ENCODE measurements around the gene KCNK13.
A peak's percentile ranks its signal among the peaks of the same experiment; 100 is the strongest.

The KCNK13 gene

DNA sequence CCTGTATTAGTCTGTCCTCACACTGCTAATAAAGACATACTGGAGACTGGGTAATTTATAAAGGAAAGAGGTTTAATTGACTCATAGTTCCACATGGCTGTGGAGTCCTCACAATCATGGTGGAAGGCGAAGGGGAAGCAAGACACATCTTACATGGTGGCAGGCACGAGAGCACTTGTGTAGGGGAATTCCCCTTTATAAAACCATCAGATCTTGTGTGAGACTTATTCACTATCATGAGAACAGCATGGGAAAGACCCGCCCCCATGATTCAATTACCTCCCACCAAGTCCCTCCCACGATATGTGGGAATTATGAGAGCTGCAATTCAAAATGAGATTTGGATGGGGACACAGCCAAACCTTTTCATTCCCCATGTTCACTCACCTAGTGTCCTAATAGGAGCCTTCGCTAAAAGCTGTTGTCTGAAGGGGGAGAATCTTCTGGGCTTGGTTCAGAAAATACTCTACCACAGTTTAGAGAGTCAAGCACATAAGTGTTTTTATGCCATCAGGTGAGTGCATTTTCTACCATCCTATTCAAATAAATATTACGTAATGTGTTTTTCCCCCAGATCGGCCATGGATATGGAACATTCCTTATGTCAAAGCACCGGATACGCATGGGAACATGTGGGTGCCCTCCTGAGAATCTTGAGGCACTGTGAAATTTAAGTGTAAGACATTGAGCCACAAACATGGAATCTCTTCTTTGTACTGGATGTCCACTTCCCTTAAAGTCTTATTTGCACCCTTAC, 19.1 kb upstream of the KCNK13 start:
- H3K4me1 ChIP-seq (ENCODE audit: control insufficient read depth, insufficient read depth, low read length) = no peaks in the 10 kb centered on the region
- no peak overlapping the region for H3K27ac ChIP-seq (ENCODE audit: extremely low read depth, low read depth, low read length)
- peak; percentile 83 for TF ChIP-seq ZFHX2 (tag by site-specific recombination; conservative IDR thresholded peaks at IDR 0.05)
- peak; percentile 59; the same call in 1 of the 2 replicates for TF ChIP-seq EGR2 (tag by site-specific recombination; IDR thresholded peaks at IDR 0.05; ENCODE audit: low read depth)
- TF ChIP-seq, protein P1, sequence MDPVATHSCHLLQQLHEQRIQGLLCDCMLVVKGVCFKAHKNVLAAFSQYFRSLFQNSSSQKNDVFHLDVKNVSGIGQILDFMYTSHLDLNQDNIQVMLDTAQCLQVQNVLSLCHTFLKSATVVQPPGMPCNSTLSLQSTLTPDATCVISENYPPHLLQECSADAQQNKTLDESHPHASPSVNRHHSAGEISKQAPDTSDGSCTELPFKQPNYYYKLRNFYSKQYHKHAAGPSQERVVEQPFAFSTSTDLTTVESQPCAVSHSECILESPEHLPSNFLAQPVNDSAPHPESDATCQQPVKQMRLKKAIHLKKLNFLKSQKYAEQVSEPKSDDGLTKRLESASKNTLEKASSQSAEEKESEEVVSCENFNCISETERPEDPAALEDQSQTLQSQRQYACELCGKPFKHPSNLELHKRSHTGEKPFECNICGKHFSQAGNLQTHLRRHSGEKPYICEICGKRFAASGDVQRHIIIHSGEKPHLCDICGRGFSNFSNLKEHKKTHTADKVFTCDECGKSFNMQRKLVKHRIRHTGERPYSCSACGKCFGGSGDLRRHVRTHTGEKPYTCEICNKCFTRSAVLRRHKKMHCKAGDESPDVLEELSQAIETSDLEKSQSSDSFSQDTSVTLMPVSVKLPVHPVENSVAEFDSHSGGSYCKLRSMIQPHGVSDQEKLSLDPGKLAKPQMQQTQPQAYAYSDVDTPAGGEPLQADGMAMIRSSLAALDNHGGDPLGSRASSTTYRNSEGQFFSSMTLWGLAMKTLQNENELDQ (tag by site-specific recombination; IDR thresholded peaks at IDR 0.05; ENCODE audit: low read depth) = no peak
- ChIA-PET CTCF (interaction anchor here (2.0 kb wide), 1 partner anchor 69 kb away, joined by 9 read pairs; no protein-coding TSS in a partner anchor), POLR2A (no interaction called here)
- H3K9me3 ChIP-seq (ENCODE audit: control insufficient read depth, insufficient read depth, low read depth, low read length) = no peaks in the 10 kb centered on the region
- no peak overlapping the region for H3K4me3 ChIP-seq (ENCODE audit: low read depth, low read length)
- peaks cover 0 to 51% of the 10 kb centered on the region in 2 experiments; a peak in 2 of 3 replicates for H3K36me3 ChIP-seq (ENCODE audit: control insufficient read depth in 2 of 2, insufficient read depth in 1 of 2, low read length in 2 of 2)

DNA sequence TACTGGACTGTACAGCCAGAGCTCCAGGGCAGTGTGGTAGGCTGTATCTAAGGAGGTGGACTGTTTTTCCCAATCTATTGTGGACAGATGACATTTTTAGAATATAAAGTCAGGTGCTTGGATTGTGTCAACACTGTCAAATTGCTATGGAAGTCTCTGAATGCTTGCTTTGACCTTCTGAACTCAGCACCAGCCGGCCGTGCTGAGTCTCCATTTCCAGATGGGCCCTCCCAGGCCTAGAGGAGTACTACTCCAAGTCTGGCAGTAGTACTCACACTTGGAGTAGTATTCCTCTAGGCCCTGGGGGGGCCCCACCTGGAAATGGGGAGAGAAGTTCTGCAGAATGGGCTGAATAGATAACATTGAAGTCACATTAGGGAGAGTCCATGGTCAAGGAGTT, 16.2 kb upstream of the KCNK13 start:
- H3K27ac ChIP-seq (ENCODE audit: extremely low read depth, low read depth, low read length) = no peak overlapping the region
- TF ChIP-seq, protein P2, sequence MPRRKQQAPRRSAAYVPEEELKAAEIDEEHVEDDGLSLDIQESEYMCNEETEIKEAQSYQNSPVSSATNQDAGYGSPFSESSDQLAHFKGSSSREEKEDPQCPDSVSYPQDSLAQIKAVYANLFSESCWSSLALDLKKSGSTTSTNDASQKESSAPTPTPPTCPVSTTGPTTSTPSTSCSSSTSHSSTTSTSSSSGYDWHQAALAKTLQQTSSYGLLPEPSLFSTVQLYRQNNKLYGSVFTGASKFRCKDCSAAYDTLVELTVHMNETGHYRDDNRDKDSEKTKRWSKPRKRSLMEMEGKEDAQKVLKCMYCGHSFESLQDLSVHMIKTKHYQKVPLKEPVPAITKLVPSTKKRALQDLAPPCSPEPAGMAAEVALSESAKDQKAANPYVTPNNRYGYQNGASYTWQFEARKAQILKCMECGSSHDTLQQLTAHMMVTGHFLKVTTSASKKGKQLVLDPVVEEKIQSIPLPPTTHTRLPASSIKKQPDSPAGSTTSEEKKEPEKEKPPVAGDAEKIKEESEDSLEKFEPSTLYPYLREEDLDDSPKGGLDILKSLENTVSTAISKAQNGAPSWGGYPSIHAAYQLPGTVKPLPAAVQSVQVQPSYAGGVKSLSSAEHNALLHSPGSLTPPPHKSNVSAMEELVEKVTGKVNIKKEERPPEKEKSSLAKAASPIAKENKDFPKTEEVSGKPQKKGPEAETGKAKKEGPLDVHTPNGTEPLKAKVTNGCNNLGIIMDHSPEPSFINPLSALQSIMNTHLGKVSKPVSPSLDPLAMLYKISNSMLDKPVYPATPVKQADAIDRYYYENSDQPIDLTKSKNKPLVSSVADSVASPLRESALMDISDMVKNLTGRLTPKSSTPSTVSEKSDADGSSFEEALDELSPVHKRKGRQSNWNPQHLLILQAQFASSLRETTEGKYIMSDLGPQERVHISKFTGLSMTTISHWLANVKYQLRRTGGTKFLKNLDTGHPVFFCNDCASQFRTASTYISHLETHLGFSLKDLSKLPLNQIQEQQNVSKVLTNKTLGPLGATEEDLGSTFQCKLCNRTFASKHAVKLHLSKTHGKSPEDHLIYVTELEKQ (tag by site-specific recombination; IDR thresholded peaks at IDR 0.05; ENCODE audit: borderline replicate concordance) = no peak
- no peak for TF ChIP-seq ZNF248 (tag by site-specific recombination; IDR thresholded peaks at IDR 0.05)
- no peaks in the 10 kb centered on the region for H3K4me1 ChIP-seq (ENCODE audit: control insufficient read depth, insufficient read depth, low read length)
- H3K36me3 ChIP-seq (ENCODE audit: control insufficient read depth in 2 of 2, insufficient read depth in 1 of 2, low read length in 2 of 2) = peaks cover 0 to 33% of the 10 kb centered on the region in 2 experiments; a peak in 1 of 3 replicates
- no peak overlapping the region for H3K4me3 ChIP-seq (ENCODE audit: low read depth, low read length)
- H3K9me3 ChIP-seq (ENCODE audit: control insufficient read depth, insufficient read depth, low read depth, low read length) = no peaks in the 10 kb centered on the region
- POLR2A ChIA-PET = no interaction called here
- CTCF ChIA-PET = no interaction called here

DNA sequence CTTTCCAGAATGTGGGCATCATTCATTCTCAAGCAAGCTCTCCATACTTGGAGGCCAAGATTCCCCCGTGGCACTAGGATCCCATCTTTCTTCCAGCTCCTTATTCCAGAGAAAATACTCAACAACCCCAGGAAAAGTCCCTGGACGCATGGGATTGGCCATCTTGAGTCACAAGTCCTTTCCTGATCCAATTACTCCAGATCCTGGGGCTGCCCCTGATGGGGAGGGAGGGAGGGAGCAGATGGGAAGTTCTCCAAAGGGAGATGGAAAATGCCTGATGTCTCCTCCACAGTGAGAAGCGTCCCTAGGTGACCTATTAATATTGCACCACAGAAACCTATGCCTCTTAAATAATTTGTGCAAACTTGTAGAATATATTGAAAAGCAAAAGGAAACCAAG, 12.4 kb upstream of the KCNK13 start:
- Histone ChIP-seq H3K4me3 (ENCODE audit: low read depth, low read length) (no peak overlapping the region), H3K27ac (ENCODE audit: extremely low read depth, low read depth, low read length) (no peak overlapping the region), H3K9me3 (ENCODE audit: control insufficient read depth, insufficient read depth, low read depth, low read length) (no peaks in the 10 kb centered on the region), H3K36me3 (ENCODE audit: control insufficient read depth in 2 of 2, insufficient read depth in 1 of 2, low read length in 2 of 2) (peaks cover 0 to 10% of the 10 kb centered on the region in 2 experiments; a peak in 1 of 3 replicates), H3K4me1 (ENCODE audit: control insufficient read depth, insufficient read depth, low read length) (no peaks in the 10 kb centered on the region)
- CTCF ChIA-PET = no interaction called here
- POLR2A ChIA-PET = no interaction called here
- TF ChIP-seq ZNF292 (tag by site-specific recombination; IDR thresholded peaks at IDR 0.05; ENCODE audit: borderline replicate concordance, low read depth) = no peak
- no peak for TF ChIP-seq ZNF311 (tag by site-specific recombination; IDR thresholded peaks at IDR 0.05; ENCODE audit: borderline replicate concordance)
- no peak for TF ChIP-seq ZNF184 (tag by site-specific recombination; IDR thresholded peaks at IDR 0.05)
- no peak for TF ChIP-seq ZNF571 (tag by site-specific recombination; IDR thresholded peaks at IDR 0.05)
- TF ChIP-seq ZNF121 (tag by site-specific recombination; IDR thresholded peaks at IDR 0.05) = no peak
- TF ChIP-seq, protein P3, sequence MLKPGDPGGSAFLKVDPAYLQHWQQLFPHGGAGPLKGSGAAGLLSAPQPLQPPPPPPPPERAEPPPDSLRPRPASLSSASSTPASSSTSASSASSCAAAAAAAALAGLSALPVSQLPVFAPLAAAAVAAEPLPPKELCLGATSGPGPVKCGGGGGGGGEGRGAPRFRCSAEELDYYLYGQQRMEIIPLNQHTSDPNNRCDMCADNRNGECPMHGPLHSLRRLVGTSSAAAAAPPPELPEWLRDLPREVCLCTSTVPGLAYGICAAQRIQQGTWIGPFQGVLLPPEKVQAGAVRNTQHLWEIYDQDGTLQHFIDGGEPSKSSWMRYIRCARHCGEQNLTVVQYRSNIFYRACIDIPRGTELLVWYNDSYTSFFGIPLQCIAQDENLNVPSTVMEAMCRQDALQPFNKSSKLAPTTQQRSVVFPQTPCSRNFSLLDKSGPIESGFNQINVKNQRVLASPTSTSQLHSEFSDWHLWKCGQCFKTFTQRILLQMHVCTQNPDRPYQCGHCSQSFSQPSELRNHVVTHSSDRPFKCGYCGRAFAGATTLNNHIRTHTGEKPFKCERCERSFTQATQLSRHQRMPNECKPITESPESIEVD (tag by site-specific recombination; IDR thresholded peaks at IDR 0.05) = no peak
- no peak for TF ChIP-seq SCRT2 (tag by site-specific recombination; IDR thresholded peaks at IDR 0.05)
- TF ChIP-seq, protein P4, sequence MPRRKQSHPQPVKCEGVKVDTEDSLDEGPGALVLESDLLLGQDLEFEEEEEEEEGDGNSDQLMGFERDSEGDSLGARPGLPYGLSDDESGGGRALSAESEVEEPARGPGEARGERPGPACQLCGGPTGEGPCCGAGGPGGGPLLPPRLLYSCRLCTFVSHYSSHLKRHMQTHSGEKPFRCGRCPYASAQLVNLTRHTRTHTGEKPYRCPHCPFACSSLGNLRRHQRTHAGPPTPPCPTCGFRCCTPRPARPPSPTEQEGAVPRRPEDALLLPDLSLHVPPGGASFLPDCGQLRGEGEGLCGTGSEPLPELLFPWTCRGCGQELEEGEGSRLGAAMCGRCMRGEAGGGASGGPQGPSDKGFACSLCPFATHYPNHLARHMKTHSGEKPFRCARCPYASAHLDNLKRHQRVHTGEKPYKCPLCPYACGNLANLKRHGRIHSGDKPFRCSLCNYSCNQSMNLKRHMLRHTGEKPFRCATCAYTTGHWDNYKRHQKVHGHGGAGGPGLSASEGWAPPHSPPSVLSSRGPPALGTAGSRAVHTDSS (tag by site-specific recombination; IDR thresholded peaks at IDR 0.05) = no peak
- no peak for TF ChIP-seq GLI2 (tag by site-specific recombination; IDR thresholded peaks at IDR 0.05; ENCODE audit: borderline replicate concordance, low read depth)
- no peak for TF ChIP-seq GLIS1 (tag by site-specific recombination; IDR thresholded peaks at IDR 0.05)
- no peak for TF ChIP-seq ZBTB7A (tag by site-specific recombination; IDR thresholded peaks at IDR 0.05; ENCODE audit: low read depth)
- no peak for TF ChIP-seq ZNF202 (tag by site-specific recombination; IDR thresholded peaks at IDR 0.05; ENCODE audit: borderline replicate concordance)
- TF ChIP-seq ZNF239 (tag by site-specific recombination; IDR thresholded peaks at IDR 0.05) = no peak
- TF ChIP-seq, protein P5, sequence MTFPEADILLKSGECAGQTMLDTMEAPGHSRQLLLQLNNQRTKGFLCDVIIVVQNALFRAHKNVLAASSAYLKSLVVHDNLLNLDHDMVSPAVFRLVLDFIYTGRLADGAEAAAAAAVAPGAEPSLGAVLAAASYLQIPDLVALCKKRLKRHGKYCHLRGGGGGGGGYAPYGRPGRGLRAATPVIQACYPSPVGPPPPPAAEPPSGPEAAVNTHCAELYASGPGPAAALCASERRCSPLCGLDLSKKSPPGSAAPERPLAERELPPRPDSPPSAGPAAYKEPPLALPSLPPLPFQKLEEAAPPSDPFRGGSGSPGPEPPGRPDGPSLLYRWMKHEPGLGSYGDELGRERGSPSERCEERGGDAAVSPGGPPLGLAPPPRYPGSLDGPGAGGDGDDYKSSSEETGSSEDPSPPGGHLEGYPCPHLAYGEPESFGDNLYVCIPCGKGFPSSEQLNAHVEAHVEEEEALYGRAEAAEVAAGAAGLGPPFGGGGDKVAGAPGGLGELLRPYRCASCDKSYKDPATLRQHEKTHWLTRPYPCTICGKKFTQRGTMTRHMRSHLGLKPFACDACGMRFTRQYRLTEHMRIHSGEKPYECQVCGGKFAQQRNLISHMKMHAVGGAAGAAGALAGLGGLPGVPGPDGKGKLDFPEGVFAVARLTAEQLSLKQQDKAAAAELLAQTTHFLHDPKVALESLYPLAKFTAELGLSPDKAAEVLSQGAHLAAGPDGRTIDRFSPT (tag by site-specific recombination; IDR thresholded peaks at IDR 0.05) = no peak

All from HEK293 (cell line).